H1 (cell line): ENCODE data around the gene CNOT2. TPM values are rescaled to one million over a fixed set of nuclear protein-coding genes. Genes with fewer than 3 reads are reported as not detected.

Experiments used
- ATF2 ChIP-seq: IDR thresholded peaks from 2 replicates; pipeline ENCODE4 v1.6.1; 2012; ENCODE audit warnings: low read length, inconsistent platforms
- BRCA1 ChIP-seq: IDR thresholded peaks from 2 replicates; pipeline ENCODE4 v1.6.1; 2012; ENCODE audit warnings: low read depth, low read length, improper control_type of control experiment
- GABPA ChIP-seq: IDR thresholded peaks from 2 replicates; pipeline ENCODE4 v1.6.1; 2011; ENCODE audit warnings: mild to moderate bottlenecking, low read length, moderate library complexity, borderline replicate concordance; ENCODE audit not compliant: insufficient read depth
- KDM1A ChIP-seq: fragments of 200-600, 300-600 bp; sonication (generic); IDR thresholded peaks from 2 replicates; pipeline ENCODE4 v1.7.1; 2016; ENCODE audit warnings: mild to moderate bottlenecking, low read length, borderline replicate concordance
- NANOG ChIP-seq: IDR thresholded peaks from 2 replicates; pipeline ENCODE4 v1.6.1; 2011; ENCODE audit warnings: low read length, low read depth, mild to moderate bottlenecking, inconsistent platforms; ENCODE audit not compliant: insufficient read depth, poor library complexity, severe bottlenecking
- SP2 ChIP-seq: IDR thresholded peaks from 2 replicates; pipeline ENCODE4 v1.6.1; 2012; ENCODE audit warnings: mild to moderate bottlenecking, low read length, inconsistent platforms
- polyA plus RNA-seq, 7 experiments: library from polyadenylated mRNA; depleted of rRNA in 3 of 7; stranded (reverse) in 5 of 7; unstranded in 2 of 7; fragments of >200 nt in 5 of 7; fragments of 200-250 nt in 2 of 7; gene quantifications; 1 replicate in 5 of 7; 2 replicates in 1 of 7; 4 replicates in 1 of 7; pipeline versions ENCODE4 v1.2.1 to v1.2.3, GENCODE V29; 2011 to 2013; ENCODE audit warnings: missing spikeins in 2 of 7, mixed read lengths in 2 of 7
- total RNA-seq: library from RNA; stranded (reverse); fragmentation: NEBNext Ultra II Directional; extraction: Animal tissue kit (Norgen Biotek cat#: 25700); gene quantifications from 2 replicates; pipeline ENCODE4 v1.2.1, GENCODE V29; 2021

Gene CNOT2
- total and polyA plus RNA-seq, 2 of the 8 experiments (the other 6 are each of a cell fraction or from before 2014, with no cell fraction given), result 61.2 to 64.8 TPM

- no peak for TF ChIP-seq ATF2
- TF ChIP-seq BRCA1, result no peak
- TF ChIP-seq SP2, result no peak
- TF ChIP-seq GABPA, result no peak
- no peak for TF ChIP-seq KDM1A
- TF ChIP-seq NANOG, result no peak
These were observed 21.9 kb downstream of the CNOT2 start (continued) for GRCh38 chr12:70265132-70265531.
